GM12875 (cell line): ENCODE results near the gene SSTR5.
"Not testable (repeated sequence)": the region's sequence is repeated elsewhere in the genome, so short reads cannot be mapped to it uniquely, and the experiment has no call there.

Experiments used
- H3K4me3 ChIP-seq: one replicate; pipeline ENCODE4 v1.5.1; 2011; ENCODE audit warnings: low read depth, low read length, control low read depth
- CTCF ChIP-seq: IDR thresholded peaks from 2 replicates; pipeline ENCODE4 v1.5.1; 2011; ENCODE audit warnings: low read depth, mild to moderate bottlenecking, control low read depth, inconsistent platforms, low read length, moderate library complexity, borderline replicate concordance; ENCODE audit not compliant: insufficient read depth

Gene SSTR5

GRCh38 chr16:1072526-1073261 is at the start of gene SSTR5:
TSS of gene SSTR5 (plus strand) at chr16:1072747. CDS start at chr16:1078869, 6,122 bp downstream.
- H3K4me3 ChIP-seq = no peak within 1 kb of the TSS
- no peak for TF ChIP-seq CTCF

GRCh38 chr16:1024138-1024537 is 48.4 kb upstream of the SSTR5 start:
- H3K4me3 ChIP-seq = no peak overlapping the region
- no peak for TF ChIP-seq CTCF

GRCh38 chr16:1025183-1025809 is 47.3 kb upstream of the SSTR5 start:
- H3K4me3 ChIP-seq = not testable (repeated sequence)

DNA sequence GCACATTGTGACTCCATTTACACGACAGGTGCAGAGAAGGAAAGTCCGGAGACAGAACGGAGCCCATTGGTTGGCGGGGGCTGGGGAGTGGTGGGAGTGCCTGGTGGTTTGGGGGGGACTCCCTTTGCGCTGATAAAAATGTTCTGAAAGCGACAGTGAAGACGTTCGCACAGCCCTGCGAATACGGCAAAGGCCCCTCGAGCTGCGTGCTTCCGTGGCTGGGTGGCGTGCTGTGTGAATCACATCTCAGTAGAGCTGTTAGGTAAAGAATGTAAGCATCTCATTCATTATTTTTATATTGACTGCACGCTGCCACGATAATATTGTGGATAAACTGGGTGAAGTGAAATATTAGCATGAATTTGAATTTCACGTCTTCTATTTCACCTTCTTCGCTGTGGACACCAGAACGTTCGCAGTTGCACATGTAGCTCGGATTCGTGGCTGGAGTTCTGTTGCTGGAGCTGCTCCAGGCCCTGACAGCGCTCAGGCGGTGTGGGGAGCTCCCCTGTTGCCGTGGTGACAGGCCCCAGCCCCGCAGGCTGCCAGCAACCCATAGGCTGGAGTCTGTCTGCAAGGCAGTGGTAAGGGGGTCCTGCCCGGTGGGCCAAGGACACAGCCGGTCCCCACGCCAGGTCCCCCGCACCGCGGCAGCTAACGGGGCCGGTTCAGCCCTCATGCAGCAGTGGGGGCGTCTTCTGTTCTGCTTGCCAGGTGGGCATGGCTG is 46.3 kb upstream of the SSTR5 start:
- H3K4me3 ChIP-seq = no peak overlapping the region
- no peak for TF ChIP-seq CTCF

DNA sequence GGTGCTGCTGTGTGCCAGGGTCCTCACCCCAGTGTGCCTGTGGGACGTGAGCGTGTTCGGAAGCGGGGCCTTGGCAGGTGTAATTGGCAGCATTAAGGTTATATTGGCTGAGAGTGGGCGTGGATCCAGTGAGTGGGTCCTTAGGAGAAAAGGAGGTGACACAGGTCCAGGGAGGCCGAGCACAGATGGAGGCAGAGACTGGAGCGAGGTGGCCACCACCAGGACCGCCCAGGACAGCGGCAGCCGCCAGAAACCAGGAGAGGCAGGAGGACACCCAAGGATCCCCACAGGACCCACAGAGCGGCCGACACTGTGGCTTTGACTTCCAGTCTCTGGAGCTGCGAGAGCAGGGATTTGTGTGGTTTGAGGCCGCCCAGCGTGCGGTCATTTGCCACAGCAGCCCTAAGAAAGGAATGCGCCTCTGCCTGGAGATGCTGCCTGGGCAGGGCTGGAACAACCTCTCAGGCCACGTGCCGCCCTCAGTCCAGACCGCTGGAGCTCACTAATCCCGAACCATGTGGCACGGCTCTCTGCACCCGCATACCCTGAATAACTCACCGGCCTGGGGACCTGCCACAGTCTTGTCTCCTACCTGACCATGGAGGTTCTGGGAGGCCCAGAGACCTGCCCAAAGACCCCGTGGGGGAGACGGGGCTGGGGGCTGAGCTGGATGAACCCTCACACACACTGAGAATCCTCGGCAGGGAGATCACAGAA is 45.6 kb upstream of the SSTR5 start:
- TF ChIP-seq CTCF = no peak

DNA sequence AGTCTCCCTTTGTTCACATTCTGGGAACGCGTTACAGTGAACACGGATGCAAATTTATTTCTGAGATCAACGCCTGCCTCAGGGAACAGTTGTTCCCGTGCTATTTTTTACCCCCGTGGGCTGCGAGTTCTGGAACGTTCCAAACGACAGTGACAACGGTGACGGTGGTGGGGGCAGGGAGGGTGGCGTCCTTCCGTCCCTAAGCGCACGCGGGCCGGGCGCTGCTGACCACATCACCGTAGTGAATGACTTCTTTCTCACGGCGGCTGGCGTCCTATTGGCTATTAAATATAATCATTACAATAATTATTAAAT is 45.1 kb upstream of the SSTR5 start:
- no peak overlapping the region for H3K4me3 ChIP-seq
- TF ChIP-seq CTCF = no peak

More for the DNA sequence above, 45.6 kb upstream of the SSTR5 start:
- H3K4me3 ChIP-seq = no peak overlapping the region

DNA sequence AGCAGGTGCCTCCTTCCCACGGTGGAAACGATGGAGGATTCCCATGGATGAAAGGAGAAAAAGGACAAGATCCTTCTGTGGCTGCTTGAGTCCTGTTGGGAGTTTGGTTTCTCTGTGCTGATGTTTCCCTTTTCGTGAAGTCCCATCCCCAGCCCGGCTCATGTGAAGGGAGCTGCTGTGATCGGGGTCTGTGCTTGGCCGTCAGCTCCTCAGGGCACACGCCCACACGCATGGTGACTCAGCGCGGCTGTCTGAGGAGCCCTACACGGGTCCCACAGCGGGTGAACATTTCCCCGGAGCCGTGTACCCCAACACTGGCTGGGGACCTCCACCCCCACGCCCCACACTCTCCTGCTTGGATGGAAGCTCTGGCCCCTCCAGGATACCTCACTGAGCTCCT is 44.5 kb upstream of the SSTR5 start:
- H3K4me3 ChIP-seq = no peak overlapping the region
- no peak for TF ChIP-seq CTCF
